HG03175 (cell line): Measurements from ENCODE around the gene NR3C1.
A peak's percentile ranks its signal among the peaks of the same experiment; 100 is the strongest.

Experiments used
- ATAC-seq: cut with Tn5 transposase; IDR thresholded peaks from one replicate; pipeline ENCODE4 v1.9.1; 2021; ENCODE audit warnings: mild to moderate bottlenecking, moderate library complexity; ENCODE audit not compliant: unreplicated experiment

The NR3C1 gene

GRCh38 chr5:143271431-143271830 is 132.1 kb downstream of the NR3C1 start:
- ATAC-seq: peak; percentile 59

GRCh38 chr5:143268388-143268787 is 135.1 kb downstream of the NR3C1 start:
- ATAC-seq: no peak

DNA sequence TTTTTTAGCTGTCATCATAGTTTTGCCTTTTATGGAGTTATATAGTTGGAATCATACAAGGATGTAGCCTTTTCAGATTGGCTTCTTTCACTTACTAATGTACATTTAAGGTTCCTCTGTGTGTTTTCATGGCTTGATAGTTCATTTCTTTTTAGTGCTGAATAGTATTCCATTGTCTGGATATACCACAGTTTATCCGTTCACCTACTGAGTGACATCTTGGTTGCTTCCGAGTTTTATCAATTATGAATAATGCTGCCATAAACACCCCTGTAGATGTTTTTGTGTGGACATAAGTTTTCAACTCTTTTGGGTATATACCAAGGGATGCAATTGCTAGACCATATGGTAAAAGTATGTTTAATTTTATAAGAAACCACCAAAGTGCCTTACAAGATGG is 136.3 kb downstream of the NR3C1 start:
- ATAC-seq: no peak

GRCh38 chr5:143265995-143266394 is 137.5 kb downstream of the NR3C1 start:
- no peak for ATAC-seq

GRCh38 chr5:143263272-143263810 is 140.1 kb downstream of the NR3C1 start:
- no peak for ATAC-seq

- ATAC-seq: peak; percentile 48
These were observed 140.9 kb downstream of the NR3C1 start for GRCh38 chr5:143262393-143263174.

DNA sequence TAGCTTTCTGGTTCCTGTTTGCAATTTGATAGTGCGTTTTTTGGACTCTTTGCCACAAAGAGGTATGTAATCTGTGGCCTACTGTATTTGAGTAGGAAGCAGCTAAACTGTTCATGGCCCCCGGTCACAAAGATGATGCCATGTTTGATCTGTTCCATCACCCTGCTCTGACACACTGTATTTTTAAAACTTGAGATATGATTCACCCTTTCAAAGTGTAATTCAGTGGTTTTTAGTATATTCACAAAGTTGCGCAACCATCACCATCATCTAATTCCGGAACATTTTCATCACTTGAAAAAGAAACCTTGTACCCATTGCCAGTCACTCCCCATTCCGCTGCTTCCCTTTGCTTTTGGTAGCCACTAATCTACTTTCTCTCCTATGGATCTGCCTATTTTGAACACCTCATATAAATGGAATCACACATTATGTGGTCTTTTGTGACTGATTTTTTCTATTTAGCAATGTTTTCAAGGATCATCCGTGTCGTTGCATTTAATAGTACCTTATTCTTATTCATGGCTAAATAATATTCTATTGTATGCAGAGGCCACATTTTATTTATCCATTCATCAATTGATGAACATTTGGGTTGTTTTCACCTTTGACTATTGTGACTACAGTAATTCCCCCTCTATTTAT is 141.6 kb downstream of the NR3C1 start:
- ATAC-seq: no peak

GRCh38 chr5:143259254-143259605 is 144.3 kb downstream of the NR3C1 start:
- no peak for ATAC-seq

GRCh38 chr5:143258559-143259253 is 144.8 kb downstream of the NR3C1 start:
- ATAC-seq: no peak

- ATAC-seq: no peak
These were observed 148.7 kb downstream of the NR3C1 start for GRCh38 chr5:143254819-143255218.

GRCh38 chr5:143251946-143252345 is 151.5 kb downstream of the NR3C1 start:
- no peak for ATAC-seq

DNA sequence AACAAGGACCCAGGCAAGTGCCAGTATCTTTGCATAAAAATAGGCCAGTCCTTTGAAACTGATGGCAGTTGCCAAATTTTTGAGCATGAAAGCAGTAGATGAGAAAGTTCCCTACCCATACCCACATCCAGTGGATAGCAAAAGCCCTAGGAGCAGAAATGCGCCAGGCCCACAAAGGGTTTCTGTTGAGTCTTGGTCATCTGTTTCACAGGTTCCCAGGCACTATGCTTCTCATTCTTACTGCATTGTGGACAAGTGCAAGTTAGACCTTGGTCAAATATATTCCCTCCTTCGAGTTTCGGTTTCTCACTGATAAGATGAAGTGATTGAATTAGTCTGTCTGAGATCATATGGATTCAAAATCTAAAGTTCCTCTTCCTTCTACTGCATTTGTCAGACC is 152.3 kb downstream of the NR3C1 start:
- ATAC-seq: peak; percentile 68

GRCh38 chr5:143249851-143250250 is 153.6 kb downstream of the NR3C1 start:
- ATAC-seq: no peak

DNA sequence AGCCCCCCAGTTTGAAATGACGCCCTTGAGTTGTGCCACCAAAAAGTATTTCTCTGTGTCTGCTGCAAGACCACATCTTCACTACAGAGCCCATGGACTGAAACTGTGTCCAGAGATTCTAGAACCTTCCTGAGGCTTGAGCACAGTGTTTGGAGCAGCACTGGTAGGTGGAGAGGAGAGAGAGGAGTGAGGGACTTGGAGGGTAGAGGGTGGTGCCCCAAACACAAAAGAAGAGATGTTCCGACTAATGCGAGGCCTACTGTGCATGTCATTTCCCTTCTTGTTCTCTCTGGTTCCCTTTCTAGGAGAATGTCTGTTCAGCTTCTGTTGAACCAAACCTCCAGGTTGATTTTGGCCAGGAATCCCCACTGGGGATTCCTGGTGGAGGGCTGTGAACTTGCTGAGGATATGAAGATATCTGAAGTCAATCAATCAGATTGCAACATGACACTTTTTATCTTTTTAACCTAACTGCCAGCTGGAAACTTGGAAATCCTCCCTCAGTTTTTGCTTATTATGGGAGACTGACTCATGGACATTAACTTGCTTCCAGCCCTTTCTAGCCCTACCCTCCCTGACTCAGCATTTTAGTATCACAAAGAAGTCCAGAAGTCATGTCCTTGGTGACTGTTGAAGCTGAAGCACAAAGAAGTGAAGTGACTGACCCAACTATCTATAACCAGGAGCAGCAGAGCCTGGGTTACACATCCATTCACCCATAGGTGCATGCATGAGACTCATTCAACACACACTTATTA is 154.5 kb downstream of the NR3C1 start:
- ATAC-seq: no peak

DNA sequence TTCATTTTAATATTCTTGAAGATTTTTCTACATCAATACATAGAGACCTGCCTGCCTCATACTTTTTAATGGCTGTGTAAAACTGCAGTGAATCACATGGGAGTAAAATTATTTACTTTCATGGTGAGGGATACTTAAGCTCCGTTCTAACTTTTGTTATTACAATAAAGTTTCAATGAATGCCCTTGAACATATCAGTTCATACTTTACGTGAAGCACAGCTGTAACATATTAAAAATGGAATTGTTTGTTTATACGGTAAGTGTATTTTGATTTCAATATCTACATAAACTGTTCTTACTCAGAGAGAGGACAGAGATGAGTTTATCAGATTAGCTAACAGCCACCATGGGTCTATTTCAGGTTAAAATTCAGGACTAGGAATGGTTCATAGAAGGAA is 155.1 kb downstream of the NR3C1 start:
- ATAC-seq: no peak

GRCh38 chr5:143247134-143247815 is 156.2 kb downstream of the NR3C1 start:
- no peak for ATAC-seq

DNA sequence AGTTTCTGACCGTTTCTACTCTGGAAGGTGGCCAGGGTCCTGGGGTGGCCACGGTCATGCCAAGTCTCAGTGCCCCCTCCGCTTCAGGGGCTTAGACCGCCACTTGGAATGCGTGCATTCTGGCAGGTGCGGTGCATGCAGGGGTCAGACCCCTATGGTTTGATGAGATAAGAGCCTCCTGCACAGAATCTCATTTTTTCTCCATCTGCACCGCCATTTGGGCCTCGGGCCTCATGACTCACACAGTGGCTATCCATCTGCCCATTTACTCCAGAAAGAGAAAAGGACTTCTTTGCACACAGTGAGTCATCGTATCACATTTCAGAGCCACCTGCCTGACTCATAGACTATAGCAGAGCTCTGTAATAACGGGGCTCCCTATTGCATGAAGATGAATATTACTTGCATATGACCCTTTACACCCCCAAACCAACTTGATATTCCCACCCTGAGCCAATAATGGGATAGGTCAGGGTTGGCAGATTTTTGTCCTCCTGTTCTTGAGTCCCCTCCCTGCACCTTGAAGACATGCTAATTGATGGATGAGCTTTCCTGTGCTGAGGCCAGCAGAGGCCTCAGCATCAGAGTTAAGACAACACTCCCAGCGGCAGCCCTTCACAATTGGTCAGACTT is 157.4 kb downstream of the NR3C1 start:
- ATAC-seq: no peak

DNA sequence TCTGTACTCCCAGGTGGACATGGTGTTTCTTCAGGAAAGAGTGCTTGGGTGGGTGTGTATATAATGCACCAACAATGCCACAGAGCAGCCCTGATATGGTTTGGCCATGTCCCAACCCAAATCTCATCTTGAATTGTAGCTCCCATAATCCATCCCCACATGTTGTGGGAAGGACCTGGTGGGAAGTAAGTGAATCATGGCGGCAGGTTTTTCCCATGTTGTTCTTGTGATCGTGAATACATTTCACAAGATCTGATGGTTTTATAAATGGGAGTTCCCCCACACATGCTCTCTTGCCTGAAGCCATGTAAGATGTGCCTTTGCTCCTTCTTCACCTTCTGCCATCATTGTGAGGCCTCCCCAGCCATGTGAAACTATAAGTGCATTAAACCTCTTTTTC is 158.5 kb downstream of the NR3C1 start:
- no peak for ATAC-seq

GRCh38 chr5:143244000-143244736 is 159.3 kb downstream of the NR3C1 start:
- ATAC-seq: no peak
